Testis (tissue), 2 donors: Measurements from ENCODE around the gene MYH14.

ENCODE experiments used
- CTCF ChIP-seq, 3 experiments: fragments of 450-650 bp in 2 of 3; fragments of 200-600 bp in 1 of 3; sonication (generic) in 1 of 3; IDR thresholded peaks; one replicate each; pipeline ENCODE4 v1.5.1; 2016 to 2019; ENCODE audit warnings: antibody characterized with exemption in 3 of 3, mild to moderate bottlenecking in 2 of 3, moderate library complexity in 1 of 3
- POLR2A ChIP-seq: fragments of 450-650 bp; IDR thresholded peaks from one replicate; pipeline ENCODE4 v1.6.1; 2017; ENCODE audit warnings: antibody characterized with exemption, mild to moderate bottlenecking, moderate library complexity

GRCh38 chr19:50198431-50199258, 4.8 kb upstream of the MYH14 start:
- TF ChIP-seq CTCF (IDR thresholded peaks at IDR 0.05) (no peak), POLR2A (no peak)
